Right lobe of liver (tissue), 6 donors: Measurements from ENCODE around the gene MYT1. TPM values are rescaled to one million over a fixed set of nuclear protein-coding genes. Genes with fewer than 3 reads are reported as not detected.

Experiments
- ATAC-seq, 4 donors: fragments of 200-7000 bp; cut with Tn5 transposase; one replicate each; pipeline ENCODE4 v1.9.1; 2020; ENCODE audit warnings: mild to moderate bottlenecking in 4 of 4, moderate library complexity in 4 of 4
- DNase-seq, 3 donors: peaks; one replicate each; pipeline ENCODE4 v3.0.0-alpha.2; 2020
- H3K27ac ChIP-seq, 3 donors: fragments of 200-600 bp; one replicate each; pipeline ENCODE4 v1.8.0; 2022
- H3K27me3 ChIP-seq, 2 donors: fragments of 200-600 bp; one replicate each; pipeline ENCODE4 v1.8.0; 2022
- H3K36me3 ChIP-seq, 4 donors: fragments of 200-600 bp; sonication (generic) in 1 of 4; one replicate each; pipeline versions ENCODE4 v1.5.1 to v1.8.0; 2017 to 2022; ENCODE audit warnings: control low read depth in 1 of 4
- H3K4me1 ChIP-seq, 4 donors: fragments of 200-600 bp; sonication (generic) in 1 of 4; one replicate each; pipeline versions ENCODE4 v1.5.1 to v1.8.0; 2017 to 2022; ENCODE audit warnings: control low read depth in 1 of 4
- H3K4me3 ChIP-seq, 3 donors: fragments of 200-600 bp; one replicate each; pipeline ENCODE4 v1.8.0; 2022
- H3K9me3 ChIP-seq, 4 donors: fragments of 200-600 bp; sonication (generic) in 1 of 4; one replicate each; pipeline versions ENCODE4 v1.5.1 to v1.8.0; 2017 to 2022; ENCODE audit warnings: control low read depth in 1 of 4
- CTCF ChIP-seq, 4 donors: fragments of 200-600 bp in 3 of 4; fragments of 450-650 bp in 1 of 4; IDR thresholded peaks; one replicate each; pipeline versions ENCODE4 v1.5.1 to v1.8.0; 2016 to 2022; ENCODE audit warnings: antibody characterized with exemption in 4 of 4, mild to moderate bottlenecking in 2 of 4
- POLR2A ChIP-seq: fragments of 450-650 bp; IDR thresholded peaks from one replicate; pipeline ENCODE4 v1.6.1; 2017; ENCODE audit warnings: antibody characterized with exemption, mild to moderate bottlenecking
- WGBS: methylation state at CpG from one replicate; pipeline ENCODE4 v1.1.6; 2018; ENCODE audit warnings: low coverage, low lambda C conversion rate; ENCODE audit not compliant: insufficient coverage; ENCODE audit errors: missing lambda C conversion rate; 5-methylcytosine and 5-hydroxymethylcytosine counted together
- intact Hi-C, 2 donors: fragments of 100-400 bp; cut with DNase I; formaldehyde crosslinking; loops; one replicate each; pipeline versions ENCODE4 v1.11.2 to v1.14.1; 2022
- total RNA-seq, 6 experiments: library from RNA; depleted of rRNA in 2 of 6; stranded (reverse); fragments of >200 nt in 2 of 6; fragmentation: NEBNext Ultra II Directional in 3 of 6; extraction: Animal tissue kit (Norgen Biotek cat#: 25700) in 3 of 6; gene quantifications; one replicate each; pipeline versions ENCODE4 v1.1.0 to v1.2.4, GENCODE V29; 2016 to 2023
- donor health status: DM: no; HTN: yes; CAD: no.
- donor health status: DM: no; HTN: no; CAD: no.
- donor health status: DM: no; HTN: no; CAD: no.
- donor health status: DM: no; HTN: yes; CAD: no.
- donor health status: DM: no; HTN: yes; CAD: no.

The MYT1 gene
- total RNA-seq, 6 experiments from 2014 or later = 0.06 to 0.09 TPM; not detected in 4

- ATAC-seq (no peak), DNase-seq (peak in 1 of 3 donors; percentile 33)
- H3K27ac ChIP-seq = no peak overlapping the region
- no peaks in the 10 kb centered on the region for H3K36me3 ChIP-seq
- no peak for TF ChIP-seq CTCF (IDR thresholded peaks at IDR 0.05)
- no peak for TF ChIP-seq POLR2A
- intact Hi-C loops = no loop called here
- H3K9me3 ChIP-seq = no peaks in the 10 kb centered on the region
- no peaks in the 10 kb centered on the region for H3K27me3 ChIP-seq
- no peaks in the 10 kb centered on the region for H3K4me1 ChIP-seq
- WGBS = 63% methylated on average over 11 of the region's 14 CpGs
- no peak overlapping the region for H3K4me3 ChIP-seq
Observed at GRCh38 chr20:64143018-64143801, 21.0 kb upstream of the MYT1 start.

- no peaks in the 10 kb centered on the region for H3K27me3 ChIP-seq
- H3K4me1 ChIP-seq = no peaks in the 10 kb centered on the region
- DNase-seq (peak in 1 of 3 donors; percentile 19), ATAC-seq (no peak)
- TF ChIP-seq CTCF (IDR thresholded peaks at IDR 0.05) (no peak), POLR2A (no peak)
- no peak overlapping the region for H3K27ac ChIP-seq
- H3K36me3 ChIP-seq = no peaks in the 10 kb centered on the region
- no peak overlapping the region for H3K4me3 ChIP-seq
- no peaks in the 10 kb centered on the region for H3K9me3 ChIP-seq
- WGBS = 93% methylated on average over 5 of the region's 8 CpGs
- intact Hi-C loops = no loop called here
Observed at GRCh38 chr20:64144144-64144912, 19.9 kb upstream of the MYT1 start.

- DNase-seq = peak in 2 of 3 donors; percentile 34 to 39
- H3K9me3 ChIP-seq = no peaks in the 10 kb centered on the region
- H3K27me3 ChIP-seq = no peaks in the 10 kb centered on the region
- intact Hi-C loops = no loop called here
- H3K4me3 ChIP-seq = no peak overlapping the region
- no peak overlapping the region for H3K27ac ChIP-seq
- no peak for TF ChIP-seq CTCF (IDR thresholded peaks at IDR 0.05)
- no peak for TF ChIP-seq POLR2A
- ATAC-seq = no peak
- H3K36me3 ChIP-seq = no peaks in the 10 kb centered on the region
- no peaks in the 10 kb centered on the region for H3K4me1 ChIP-seq
- 86% methylated on average over 10 of the region's 17 CpGs for WGBS
Observed at GRCh38 chr20:64145458-64146300, 18.6 kb upstream of the MYT1 start.

GRCh38 chr20:64146301-64146935 lies 17.8 kb upstream of the MYT1 start:
- no peak overlapping the region for H3K4me3 ChIP-seq
- H3K36me3 ChIP-seq = no peaks in the 10 kb centered on the region
- H3K27me3 ChIP-seq = no peaks in the 10 kb centered on the region
- no peak for ATAC-seq
- peak in 1 of 3 donors; percentile 34 for DNase-seq
- WGBS = 71% methylated on average over 1 of the region's 7 CpGs
- TF ChIP-seq POLR2A (no peak), CTCF (IDR thresholded peaks at IDR 0.05) (no peak)
- intact Hi-C loops = no loop called here
- H3K9me3 ChIP-seq = no peaks in the 10 kb centered on the region
- H3K4me1 ChIP-seq = no peaks in the 10 kb centered on the region
- H3K27ac ChIP-seq = no peak overlapping the region
